ENCODE data around the gene SLC30A3. TPM values are rescaled to one million over a fixed set of nuclear protein-coding genes. Genes with fewer than 3 reads are reported as not detected.

Gene SLC30A3
- 1.5 and 2.3 TPM in 2 replicates for total RNA-seq (2021)
- Bru-seq, nascent RNA, result percentile 20 among the genes with signal in this experiment
- BruChase-seq, experiment 1, labeled RNA remaining after a 2-hour chase, result percentile 26 among the genes with signal in this experiment
- percentile 23 among the genes with signal in this experiment for BruChase-seq, experiment 2, labeled RNA remaining after a 6-hour chase
- long read RNA-seq, partial matches to known transcripts, result 0 of 1 reads
- long read RNA-seq, other reads (novel, unspliced or antisense), result 1 of 1 reads

GRCh38 chr2:27262379-27263286, at the start of gene SLC30A3:
Gene SLC30A3 (minus strand): TSS chr2:27263047. CDS start chr2:27262906, 141 bp downstream.
- Histone ChIP-seq H3F3A (ENCODE audit: insufficient read depth, low read depth) (no peaks in the 10 kb centered on the region; the same call in 1 of the 2 replicates), H3K36me3 (ENCODE audit: low read depth) (no peaks in the 10 kb centered on the region), H3K4me1 (replicated peaks; ENCODE audit: insufficient read depth) (no peaks in the 10 kb centered on the region), H4K20me1 (ENCODE audit: insufficient read depth) (no peaks in the 10 kb centered on the region), H3K27me3 (ENCODE audit: insufficient read depth, low read depth) (peaks cover 59% of the 10 kb centered on the region), H3K79me2 (ENCODE audit: low read depth) (no peaks in the 10 kb centered on the region), H3K9me2 (ENCODE audit: insufficient read depth) (no peaks in the 10 kb centered on the region), H3K4me3 (peak within 1 kb of the TSS; percentile 47; the same call in 1 of the 2 replicates), H3K27ac (no peak within 1 kb of the TSS), H3K4me2 (peak within 1 kb of the TSS; percentile 79), H3K9me3 (ENCODE audit: insufficient read depth, low read depth) (no peaks in the 10 kb centered on the region), H2AFZ (peak within 1 kb of the TSS; percentile 62; the same call in 1 of the 2 replicates)
- DNase-seq, result peak in 1 of 2 experiments; percentile 51
- CTCF ChIA-PET, result interaction anchor here (0.6 kb wide), 1 partner anchor 107 kb away, joined by 7 read pairs; no protein-coding TSS in a partner anchor
- no TSS peak for BruUV-seq (replicated peaks)
- intact Hi-C loops (cut with micrococcal nuclease; ENCODE audit: unreplicated experiment), result no loop called here
- TF ChIP-seq EZH2 (IDR thresholded peaks at IDR 0.05; ENCODE audit: low read depth) (no peak), CTCF (conservative IDR thresholded peaks at IDR 0.05) (no peak)
- POLR2A ChIA-PET (ENCODE audit: unreplicated experiment), result interaction anchor here (0.6 kb wide), 1 partner anchor 231 kb away, joined by 11 read pairs; no protein-coding TSS in a partner anchor

GRCh38 chr2:27312152-27312551, 49.3 kb upstream of the SLC30A3 start:
- intact Hi-C loops (cut with micrococcal nuclease; ENCODE audit: unreplicated experiment), result no loop called here
- POLR2A ChIA-PET (ENCODE audit: unreplicated experiment), result interaction anchor here (0.7 kb wide), 2 partner anchors 16 to 40 kb away, joined by 4 to 5 read pairs; no protein-coding TSS in a partner anchor
- no peaks in the 10 kb centered on the region for H3K79me2 ChIP-seq (ENCODE audit: low read depth)
- H2AFZ ChIP-seq, result no peak overlapping the region
- DNase-seq, result no peak
- H4K20me1 ChIP-seq (ENCODE audit: insufficient read depth), result no peaks in the 10 kb centered on the region
- H3K9me2 ChIP-seq (ENCODE audit: insufficient read depth), result no peaks in the 10 kb centered on the region
- H3K27me3 ChIP-seq (ENCODE audit: insufficient read depth, low read depth), result no peaks in the 10 kb centered on the region
- no peak overlapping the region for H3K4me3 ChIP-seq
- CTCF ChIA-PET, result no interaction called here
- H3K4me1 ChIP-seq (replicated peaks; ENCODE audit: insufficient read depth), result no peaks in the 10 kb centered on the region
- TF ChIP-seq CTCF (conservative IDR thresholded peaks at IDR 0.05), result no peak
- TF ChIP-seq EZH2 (IDR thresholded peaks at IDR 0.05; ENCODE audit: low read depth), result no peak
- no peak overlapping the region for H3K27ac ChIP-seq
- no peaks in the 10 kb centered on the region for H3F3A ChIP-seq (ENCODE audit: insufficient read depth, low read depth)
- BruUV-seq (replicated peaks), result no TSS peak
- H3K9me3 ChIP-seq (ENCODE audit: insufficient read depth, low read depth), result no peaks in the 10 kb centered on the region
- no peaks in the 10 kb centered on the region for H3K36me3 ChIP-seq (ENCODE audit: low read depth)
- H3K4me2 ChIP-seq, result no peak overlapping the region

GRCh38 chr2:27309651-27310050, 46.8 kb upstream of the SLC30A3 start:
- Histone ChIP-seq H3K27me3 (ENCODE audit: insufficient read depth, low read depth) (no peaks in the 10 kb centered on the region), H3F3A (ENCODE audit: insufficient read depth, low read depth) (no peaks in the 10 kb centered on the region), H3K27ac (no peak overlapping the region), H3K79me2 (ENCODE audit: low read depth) (no peaks in the 10 kb centered on the region), H3K9me3 (ENCODE audit: insufficient read depth, low read depth) (no peaks in the 10 kb centered on the region), H3K36me3 (ENCODE audit: low read depth) (no peaks in the 10 kb centered on the region), H3K4me3 (no peak overlapping the region), H2AFZ (no peak overlapping the region), H3K4me2 (no peak overlapping the region), H3K4me1 (replicated peaks; ENCODE audit: insufficient read depth) (no peaks in the 10 kb centered on the region), H4K20me1 (ENCODE audit: insufficient read depth) (no peaks in the 10 kb centered on the region), H3K9me2 (ENCODE audit: insufficient read depth) (no peaks in the 10 kb centered on the region)
- CTCF ChIA-PET, result no interaction called here
- intact Hi-C loops (cut with micrococcal nuclease; ENCODE audit: unreplicated experiment), result no loop called here
- POLR2A ChIA-PET (ENCODE audit: unreplicated experiment), result no interaction called here
- BruUV-seq (replicated peaks), result no TSS peak
- DNase-seq, result no peak
- TF ChIP-seq EZH2 (IDR thresholded peaks at IDR 0.05; ENCODE audit: low read depth) (no peak), CTCF (conservative IDR thresholded peaks at IDR 0.05) (no peak)

Data from PC-9 (cell line).